ENCODE results near the gene SFXN5.
"Not testable (repeated sequence)": the region's sequence is repeated elsewhere in the genome, so short reads cannot be mapped to it uniquely, and the experiment has no call there.

SFXN5 gene

GRCh38 chr2:73069855-73070642 is 1.5 kb downstream of the SFXN5 start:
- peak overlapping the region; percentile 16 for H3K27ac Mint-ChIP-seq (ENCODE audit: low read depth)
- no peak for ATAC-seq (replicated peaks; ENCODE audit: extremely low read depth, poor library complexity, severe bottlenecking)
- H3K4me3 Mint-ChIP-seq = peak overlapping the region; percentile 93
- no peaks in the 10 kb centered on the region for H3K27me3 Mint-ChIP-seq
- DNase-seq (ENCODE audit: low spot score in 2 of 2) = no peak
- H3K4me1 Mint-ChIP-seq = peaks cover 28% of the 10 kb centered on the region
- H3K36me3 Mint-ChIP-seq (ENCODE audit: insufficient read depth) = peaks cover 12% of the 10 kb centered on the region
- no peaks in the 10 kb centered on the region for H3K9me3 Mint-ChIP-seq

DNA sequence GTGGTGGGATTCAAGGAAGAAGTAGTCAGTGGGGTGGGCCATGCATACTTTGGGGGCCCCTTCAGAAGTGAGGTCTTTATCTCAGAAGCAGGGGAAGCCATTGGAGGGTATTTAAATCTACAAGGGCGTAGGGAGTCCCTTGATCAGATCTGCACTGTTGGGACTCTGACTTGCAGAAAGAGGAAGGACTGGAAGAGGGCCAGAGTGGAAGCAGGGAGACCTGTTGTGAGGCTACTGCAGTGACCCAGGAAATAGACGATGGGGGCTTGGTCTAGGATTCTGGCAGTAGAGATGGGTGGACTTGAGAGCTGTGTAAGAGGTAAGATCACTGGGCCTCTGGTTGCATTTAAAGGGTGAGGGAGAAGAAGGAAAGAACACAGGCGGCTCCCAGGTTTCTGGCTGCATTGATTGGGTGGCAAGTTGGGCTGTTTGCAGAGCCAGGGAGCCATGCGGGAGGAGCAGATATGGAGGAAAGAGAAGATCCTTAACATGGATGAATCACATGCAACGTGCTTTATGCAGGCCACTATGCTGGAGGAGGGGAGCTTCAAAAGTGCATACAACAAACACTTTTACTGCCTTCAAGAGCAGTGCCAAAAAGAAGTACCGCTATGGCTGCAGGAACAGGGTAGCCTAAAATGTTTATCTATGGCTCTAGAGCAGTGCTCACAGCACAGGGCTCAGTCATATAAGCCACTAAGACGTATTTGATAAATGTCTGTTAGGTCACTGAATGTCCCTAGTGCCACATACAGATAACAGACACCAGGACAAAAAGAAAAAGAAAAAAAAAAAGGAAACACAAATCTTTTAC is 2.3 kb downstream of the SFXN5 start:
- ATAC-seq (replicated peaks; ENCODE audit: extremely low read depth, poor library complexity, severe bottlenecking) (no peak), DNase-seq (ENCODE audit: low spot score in 2 of 2) (no peak)
- Mint-ChIP-seq H3K27me3 (no peaks in the 10 kb centered on the region), H3K9me3 (no peaks in the 10 kb centered on the region), H3K27ac (ENCODE audit: low read depth) (peak overlapping the region; percentile 16), H3K4me1 (peaks cover 28% of the 10 kb centered on the region), H3K36me3 (ENCODE audit: insufficient read depth) (peaks cover 12% of the 10 kb centered on the region), H3K4me3 (peak overlapping the region; percentile 93)

DNA sequence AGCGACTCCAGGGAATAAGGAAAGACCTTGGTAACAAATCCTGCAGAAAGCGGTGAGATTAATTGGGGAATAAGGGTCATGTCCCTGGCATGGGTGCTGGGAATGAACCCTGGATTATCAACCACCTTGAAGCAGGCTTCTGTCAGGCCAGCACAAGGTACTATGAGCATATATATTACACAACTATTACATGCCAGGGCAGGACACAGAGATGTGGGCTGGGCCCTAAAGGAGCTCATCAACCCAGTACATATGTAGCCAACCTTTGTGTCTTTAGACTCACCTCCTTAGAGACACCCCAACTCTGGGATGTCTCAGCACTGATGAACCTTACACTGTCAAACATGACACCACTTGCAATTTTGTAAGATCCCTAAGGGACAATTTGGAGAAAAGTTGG is 3.4 kb downstream of the SFXN5 start:
- no peaks in the 10 kb centered on the region for H3K9me3 Mint-ChIP-seq
- no peaks in the 10 kb centered on the region for H3K27me3 Mint-ChIP-seq
- H3K36me3 Mint-ChIP-seq (ENCODE audit: insufficient read depth) = peaks cover 12% of the 10 kb centered on the region
- ATAC-seq (replicated peaks; ENCODE audit: extremely low read depth, poor library complexity, severe bottlenecking) (no peak), DNase-seq (ENCODE audit: low spot score in 2 of 2) (no peak)
- peaks cover 28% of the 10 kb centered on the region for H3K4me1 Mint-ChIP-seq
- no peak overlapping the region for H3K27ac Mint-ChIP-seq (ENCODE audit: low read depth)
- no peak overlapping the region for H3K4me3 Mint-ChIP-seq

DNA sequence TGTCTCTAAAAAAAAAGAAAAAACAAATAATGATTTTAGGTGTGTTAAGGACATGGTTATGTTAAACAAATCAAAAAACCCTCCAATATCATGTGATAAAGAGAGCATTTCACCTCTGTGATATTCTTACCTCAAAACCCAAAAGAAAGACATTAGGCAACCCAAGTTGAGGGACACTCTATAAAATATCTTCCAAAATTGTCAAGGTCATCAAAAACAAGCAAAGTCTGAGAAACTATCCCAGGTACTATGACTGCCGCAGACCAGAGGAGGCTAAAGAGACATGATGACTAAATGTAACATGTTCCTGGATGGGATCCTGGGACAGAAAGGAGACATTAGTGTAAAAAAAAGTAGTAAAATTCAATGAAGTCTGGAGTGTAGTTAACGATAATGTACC is 4.5 kb downstream of the SFXN5 start:
- no peak overlapping the region for H3K4me3 Mint-ChIP-seq
- H3K27me3 Mint-ChIP-seq = no peaks in the 10 kb centered on the region
- H3K4me1 Mint-ChIP-seq = peaks cover 25% of the 10 kb centered on the region
- ATAC-seq (replicated peaks; ENCODE audit: extremely low read depth, poor library complexity, severe bottlenecking) (no peak), DNase-seq (ENCODE audit: low spot score in 2 of 2) (no peak)
- no peak overlapping the region for H3K27ac Mint-ChIP-seq (ENCODE audit: low read depth)
- H3K36me3 Mint-ChIP-seq (ENCODE audit: insufficient read depth) = peaks cover 10% of the 10 kb centered on the region
- H3K9me3 Mint-ChIP-seq = no peaks in the 10 kb centered on the region

DNA sequence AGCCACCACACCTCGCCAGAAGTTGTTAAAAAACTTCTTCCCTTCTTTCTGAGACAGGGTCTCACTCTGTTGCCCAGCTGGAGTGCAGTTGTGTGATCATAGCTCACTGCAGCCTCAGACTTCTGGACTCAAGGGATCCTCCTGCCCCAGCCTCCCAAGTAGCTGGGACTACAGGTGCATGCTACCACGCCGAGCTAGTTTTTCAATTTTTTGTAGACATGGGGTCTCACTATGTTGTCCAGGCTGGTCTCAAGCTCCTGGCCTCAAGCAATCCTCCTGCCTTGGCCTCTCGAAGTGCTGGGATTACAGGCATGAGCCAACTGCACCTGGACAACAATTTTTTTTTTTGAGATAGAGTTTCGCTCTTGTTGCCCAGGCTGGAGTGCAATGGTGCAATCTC is 6.4 kb downstream of the SFXN5 start:
- H3K27me3 Mint-ChIP-seq; ATAC-seq (replicated peaks; ENCODE audit: extremely low read depth, poor library complexity, severe bottlenecking); H3K4me3 Mint-ChIP-seq; H3K27ac Mint-ChIP-seq (ENCODE audit: low read depth); H3K36me3 Mint-ChIP-seq (ENCODE audit: insufficient read depth); H3K9me3 Mint-ChIP-seq; DNase-seq (ENCODE audit: low spot score in 2 of 2): not testable (repeated sequence)
- peaks cover 17% of the 10 kb centered on the region for H3K4me1 Mint-ChIP-seq

GRCh38 chr2:73063909-73064875 is 7.3 kb downstream of the SFXN5 start:
- Mint-ChIP-seq H3K4me1 (peaks cover 13% of the 10 kb centered on the region), H3K9me3 (no peaks in the 10 kb centered on the region), H3K4me3 (no peak overlapping the region), H3K27me3 (no peaks in the 10 kb centered on the region), H3K36me3 (ENCODE audit: insufficient read depth) (no peaks in the 10 kb centered on the region), H3K27ac (ENCODE audit: low read depth) (peak overlapping the region; percentile 39)
- no peak for DNase-seq (ENCODE audit: low spot score in 2 of 2)
- ATAC-seq (replicated peaks; ENCODE audit: extremely low read depth, poor library complexity, severe bottlenecking) = no peak

- H3K27me3 Mint-ChIP-seq = no peaks in the 10 kb centered on the region
- H3K9me3 Mint-ChIP-seq = no peaks in the 10 kb centered on the region
- peaks cover 6% of the 10 kb centered on the region for H3K4me1 Mint-ChIP-seq
- no peak overlapping the region for H3K27ac Mint-ChIP-seq (ENCODE audit: low read depth)
- DNase-seq (ENCODE audit: low spot score in 2 of 2) (no peak), ATAC-seq (replicated peaks; ENCODE audit: extremely low read depth, poor library complexity, severe bottlenecking) (no peak)
- H3K36me3 Mint-ChIP-seq (ENCODE audit: insufficient read depth) = no peaks in the 10 kb centered on the region
- H3K4me3 Mint-ChIP-seq = no peak overlapping the region
These were observed 8.0 kb downstream of the SFXN5 start for GRCh38 chr2:73063472-73063871.

DNA sequence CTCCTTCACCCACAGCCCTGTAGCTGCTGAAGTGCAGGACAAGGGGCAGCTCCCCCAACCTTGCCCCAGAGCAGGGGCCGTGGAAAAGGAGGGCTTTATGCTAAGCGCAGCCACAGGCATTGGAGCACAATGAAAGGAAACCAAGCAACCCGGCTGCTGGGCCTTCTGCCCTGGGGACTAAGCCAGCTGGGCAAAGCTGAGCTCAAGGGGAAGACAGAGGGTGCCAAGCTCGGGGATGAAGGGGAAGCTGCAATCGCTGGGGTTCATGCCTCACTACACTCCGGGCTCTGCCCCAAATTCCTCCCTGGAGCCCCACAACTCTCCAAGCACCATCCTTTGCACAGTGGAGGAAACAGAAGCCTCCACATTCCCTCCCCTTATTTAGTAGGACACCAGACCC is 12.4 kb downstream of the SFXN5 start:
- Mint-ChIP-seq H3K36me3 (ENCODE audit: insufficient read depth) (no peaks in the 10 kb centered on the region), H3K4me3 (no peak overlapping the region), H3K9me3 (no peaks in the 10 kb centered on the region), H3K4me1 (peaks cover 5% of the 10 kb centered on the region), H3K27ac (ENCODE audit: low read depth) (no peak overlapping the region), H3K27me3 (no peaks in the 10 kb centered on the region)
- ATAC-seq (replicated peaks; ENCODE audit: extremely low read depth, poor library complexity, severe bottlenecking) (no peak), DNase-seq (ENCODE audit: low spot score in 2 of 2) (no peak)

GRCh38 chr2:73054980-73055379 is 16.5 kb downstream of the SFXN5 start:
- Mint-ChIP-seq H3K4me1 (peaks cover 5% of the 10 kb centered on the region), H3K4me3 (no peak overlapping the region), H3K27ac (ENCODE audit: low read depth) (no peak overlapping the region), H3K9me3 (no peaks in the 10 kb centered on the region), H3K36me3 (ENCODE audit: insufficient read depth) (no peaks in the 10 kb centered on the region), H3K27me3 (no peaks in the 10 kb centered on the region)
- ATAC-seq (replicated peaks; ENCODE audit: extremely low read depth, poor library complexity, severe bottlenecking) (no peak), DNase-seq (ENCODE audit: low spot score in 2 of 2) (no peak)

DNA sequence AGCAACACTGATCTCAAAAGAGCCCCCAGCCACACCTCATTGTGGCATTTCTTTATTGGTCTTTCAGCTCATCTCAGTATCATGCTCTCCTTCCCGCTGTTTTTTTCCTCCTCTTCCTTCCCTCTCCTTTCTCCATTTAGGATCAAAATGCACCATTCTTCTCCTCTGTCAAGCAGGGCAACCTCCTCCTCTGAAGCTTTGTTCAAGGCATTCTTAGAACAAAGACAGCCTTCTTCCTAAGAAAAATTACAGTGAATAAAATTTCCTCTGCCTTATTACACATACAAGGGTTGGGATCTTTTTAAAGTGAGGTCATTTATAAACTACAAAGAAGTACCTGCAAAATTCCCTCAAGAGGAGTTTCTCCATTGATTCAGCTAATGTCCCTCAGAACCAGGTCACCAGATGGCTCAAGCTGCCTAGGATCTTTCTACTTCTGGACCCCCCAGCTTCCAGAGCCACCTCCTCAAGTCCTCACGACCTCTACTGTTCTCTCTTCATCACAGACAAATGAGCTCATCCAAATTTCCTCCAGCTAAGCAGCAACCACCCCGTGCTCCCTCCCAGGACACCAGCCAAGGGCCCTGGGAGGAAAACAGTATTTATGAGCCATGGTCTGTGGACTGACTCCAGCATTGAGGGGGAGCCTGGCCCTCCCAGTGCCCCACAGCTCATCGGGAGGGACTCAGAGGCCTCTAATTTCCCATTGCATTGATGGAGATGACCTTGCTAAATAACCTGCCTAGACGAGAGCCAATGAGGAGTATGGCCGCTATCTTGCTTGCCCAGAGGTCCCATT is 18.0 kb downstream of the SFXN5 start:
- H3K27ac Mint-ChIP-seq (ENCODE audit: low read depth) = no peak overlapping the region
- H3K9me3 Mint-ChIP-seq = no peaks in the 10 kb centered on the region

GRCh38 chr2:73050121-73050545 is 21.4 kb downstream of the SFXN5 start:
- H3K27ac Mint-ChIP-seq (ENCODE audit: low read depth) = no peak overlapping the region
- H3K36me3 Mint-ChIP-seq (ENCODE audit: insufficient read depth) = no peaks in the 10 kb centered on the region
- ATAC-seq (replicated peaks; ENCODE audit: extremely low read depth, poor library complexity, severe bottlenecking) = no peak
- H3K27me3 Mint-ChIP-seq = no peaks in the 10 kb centered on the region
- no peak overlapping the region for H3K4me3 Mint-ChIP-seq
- H3K4me1 Mint-ChIP-seq = no peaks in the 10 kb centered on the region
- no peaks in the 10 kb centered on the region for H3K9me3 Mint-ChIP-seq
- DNase-seq (ENCODE audit: low spot score in 2 of 2) = no peak

More for the DNA sequence above, 18.0 kb downstream of the SFXN5 start:
- ATAC-seq (replicated peaks; ENCODE audit: extremely low read depth, poor library complexity, severe bottlenecking) = no peak
- Mint-ChIP-seq H3K4me1 (no peaks in the 10 kb centered on the region), H3K27me3 (no peaks in the 10 kb centered on the region), H3K36me3 (ENCODE audit: insufficient read depth) (no peaks in the 10 kb centered on the region), H3K4me3 (no peak overlapping the region)
- DNase-seq (ENCODE audit: low spot score in 2 of 2) = no peak
